HCT116 (cell line): Measurements from ENCODE around the gene ANKRD34C. TPM values are rescaled to one million over a fixed set of nuclear protein-coding genes. Genes with fewer than 3 reads are reported as not detected.

Experiments used
- ATAC-seq: fragments of 200-7000 bp; cut with Tn5 transposase; 2 replicates; pipeline ENCODE4 v1.9.1; 2020; ENCODE audit warnings: mild to moderate bottlenecking, moderate library complexity
- BruUV-seq: library from RNA; stranded (reverse); fragments of 400-500 nt; replicated peaks from 2 replicates; lab custom pipeline; 2021; lab: Mats Ljungman, UMichigan
- CTCF ChIA-PET: fragments of 300-600 bp; sonication (Branson Sonifier 250); formaldehyde crosslinking; loops from one replicate; lab custom pipeline; 2021; ENCODE audit warnings: antibody characterized with exemption; lab: Charles Lee
- POLR2A ChIA-PET: fragments of 300-600, 350-600 bp; sonication (Branson Sonifier 250); formaldehyde crosslinking; loops from one replicate; lab custom pipeline; 2021; ENCODE audit warnings: antibody characterized with exemption; lab: Charles Lee
- RAD21 ChIA-PET, 2 experiments: fragments of 300-600 bp; sonication (Branson Sonifier 250); formaldehyde crosslinking; loops; one replicate each; lab custom pipeline; 2023; ENCODE audit warnings: low total read pairs in 2 of 2; ENCODE audit not compliant: uncharacterized antibody in 2 of 2, unreplicated experiment in 2 of 2, low non-redundant PET in 1 of 2; lab: Charles Lee
- DNase-seq: peaks from one replicate; pipeline ENCODE4 v3.0.0-alpha.2; 2010; ENCODE audit warnings: low read depth, low spot score
- H2AFZ ChIP-seq: fragments of 200-600 bp; shearing (Covaris generic), sonication (generic); 2 replicates; pipeline ENCODE4 v1.6.1; 2017; ENCODE audit warnings: low read depth, mixed run types, mixed read lengths, antibody characterized with exemption, low read length; ENCODE audit not compliant: poor library complexity, severe bottlenecking
- H3K27ac ChIP-seq: 2 replicates; pipeline ENCODE4 v1.5.1; 2012; ENCODE audit warnings: low read depth, low read length
- H3K27me3 ChIP-seq: fragments of 200-600 bp; sonication (generic); 2 replicates; pipeline ENCODE4 v1.6.1; 2016; ENCODE audit warnings: mixed run types, low read length, mixed read lengths; ENCODE audit not compliant: insufficient read depth
- H3K36me3 ChIP-seq, 2 experiments: fragments of 200-500 bp in 1 of 2; fragments of 200-600 bp in 1 of 2; sonication (Bioruptor generic) in 1 of 2; sonication (generic) in 1 of 2; 2 replicates each; pipeline versions ENCODE4 v1.5.1 to v1.6.1; 2014 to 2016; ENCODE audit warnings: low read length in 2 of 2, inconsistent platforms in 1 of 2, mixed read lengths in 1 of 2, mixed run types in 1 of 2; ENCODE audit not compliant: insufficient read depth in 2 of 2, control insufficient read depth in 1 of 2
- H3K4me1 ChIP-seq, 2 experiments: fragments of 200-600 bp in 1 of 2; sonication (generic) in 1 of 2; 2 replicates each; pipeline versions ENCODE4 v1.5.1 to v1.6.1; 2012 to 2017; ENCODE audit warnings: low read length in 2 of 2, inconsistent platforms in 1 of 2, mild to moderate bottlenecking in 1 of 2, mixed read lengths in 1 of 2, mixed run types in 1 of 2, moderate library complexity in 1 of 2; ENCODE audit not compliant: insufficient read depth in 2 of 2, control insufficient read depth in 1 of 2
- H3K4me2 ChIP-seq: fragments of 200-600 bp; sonication (generic); 2 replicates; pipeline ENCODE4 v1.6.1; 2017; ENCODE audit warnings: mixed run types, low read length, mixed read lengths
- H3K4me3 ChIP-seq, 2 experiments: fragments of 200-600 bp in 1 of 2; sonication (generic) in 1 of 2; replicated peaks in 1 of 2; 2 replicates each; pipeline ENCODE4 v1.5.1; 2011 to 2016; ENCODE audit warnings: low read length in 2 of 2, control low read depth in 1 of 2, low read depth in 1 of 2, mild to moderate bottlenecking in 1 of 2, mixed read lengths in 1 of 2, mixed run types in 1 of 2
- H3K79me2 ChIP-seq: fragments of 200-600 bp; sonication (generic); 2 replicates; pipeline ENCODE4 v1.6.1; 2017; ENCODE audit warnings: mild to moderate bottlenecking, mixed run types, low read length, moderate library complexity, mixed read lengths; ENCODE audit not compliant: insufficient read depth
- H3K9ac ChIP-seq: fragments of 200-600 bp; sonication (generic); 2 replicates; pipeline ENCODE4 v1.6.1; 2016; ENCODE audit warnings: low read length, mixed read lengths
- H3K9me2 ChIP-seq: fragments of 200-600 bp; sonication (generic), shearing (Covaris generic); 2 replicates; pipeline ENCODE4 v1.6.1; 2017; ENCODE audit warnings: mixed run types, mild to moderate bottlenecking, moderate library complexity; ENCODE audit not compliant: insufficient read depth
- H3K9me3 ChIP-seq, 2 experiments: fragments of 200-500 bp in 1 of 2; fragments of 200-600 bp in 1 of 2; sonication (Bioruptor generic) in 1 of 2; sonication (generic) in 1 of 2; 2 replicates each; pipeline ENCODE4 v1.6.1; 2014 to 2017; ENCODE audit warnings: low read length in 2 of 2, mixed read lengths in 2 of 2, inconsistent platforms in 1 of 2, low read depth in 1 of 2, mild to moderate bottlenecking in 1 of 2, mixed run types in 1 of 2, moderate library complexity in 1 of 2; ENCODE audit not compliant: control insufficient read depth in 1 of 2, insufficient read depth in 1 of 2
- H4K20me1 ChIP-seq: fragments of 200-600 bp; sonication (generic), shearing (Covaris generic); 2 replicates; pipeline ENCODE4 v1.6.1; 2017; ENCODE audit warnings: mixed run types, mild to moderate bottlenecking, moderate library complexity; ENCODE audit not compliant: insufficient read depth
- CBX3 ChIP-seq: IDR thresholded peaks from 2 replicates; pipeline ENCODE4 v1.6.1; 2012; ENCODE audit warnings: low read depth
- CEBPB ChIP-seq: IDR thresholded peaks from 2 replicates; pipeline ENCODE4 v1.6.1; 2012; ENCODE audit warnings: low read depth
- EGR1 ChIP-seq: IDR thresholded peaks from 2 replicates; pipeline ENCODE4 v1.6.1; 2012; ENCODE audit warnings: low read depth
- ELF1 ChIP-seq: IDR thresholded peaks from 2 replicates; pipeline ENCODE4 v1.6.1; 2012; ENCODE audit warnings: low read depth, borderline replicate concordance
- EZH2 ChIP-seq: fragments of 200-600 bp; sonication (generic); IDR thresholded peaks from 2 replicates; pipeline ENCODE4 v1.6.1; 2017; ENCODE audit warnings: antibody characterized with exemption, mixed run types
- EZH2phosphoT487 ChIP-seq: fragments of 200-600 bp; IDR thresholded peaks from 2 replicates; pipeline ENCODE4 v1.6.1; 2018; ENCODE audit warnings: antibody characterized with exemption, borderline replicate concordance
- FOSL1 ChIP-seq: IDR thresholded peaks from 2 replicates; pipeline ENCODE4 v1.6.1; 2012; ENCODE audit warnings: low read depth
- JUND ChIP-seq: IDR thresholded peaks from 2 replicates; pipeline ENCODE4 v1.6.1; 2012
- POLR2A ChIP-seq: IDR thresholded peaks from 2 replicates; pipeline ENCODE4 v1.7.0; 2011; ENCODE audit warnings: borderline replicate concordance; ENCODE audit not compliant: insufficient read depth, insufficient read length; ENCODE audit errors: extremely low read depth
- POLR2AphosphoS5 ChIP-seq: IDR thresholded peaks from 2 replicates; pipeline ENCODE4 v1.6.1; 2011; ENCODE audit warnings: mild to moderate bottlenecking, low read depth, low read length, moderate library complexity
- RAD21 ChIP-seq: IDR thresholded peaks from 2 replicates; pipeline ENCODE4 v1.6.1; 2012; ENCODE audit warnings: low read depth, mild to moderate bottlenecking
- REST ChIP-seq: IDR thresholded peaks from 2 replicates; pipeline ENCODE4 v1.6.1; 2012; ENCODE audit warnings: low read depth
- SIN3A ChIP-seq: IDR thresholded peaks from 2 replicates; pipeline ENCODE4 v1.6.1; 2012; ENCODE audit warnings: low read depth
- SP1 ChIP-seq: IDR thresholded peaks from 2 replicates; pipeline ENCODE4 v1.6.1; 2012; ENCODE audit warnings: low read depth
- SRF ChIP-seq: IDR thresholded peaks from 2 replicates; pipeline ENCODE4 v1.6.1; 2012; ENCODE audit warnings: low read depth
- TCF7L2 ChIP-seq: IDR thresholded peaks from 2 replicates; pipeline ENCODE4 v1.7.0; 2011; ENCODE audit warnings: borderline replicate concordance, inconsistent platforms; ENCODE audit not compliant: insufficient read depth, insufficient read length; ENCODE audit errors: extremely low read depth
- YY1 ChIP-seq: IDR thresholded peaks from 2 replicates; pipeline ENCODE4 v1.6.1; 2011; ENCODE audit warnings: low read length, low read depth, moderate library complexity, mild to moderate bottlenecking; ENCODE audit not compliant: insufficient replicate concordance; ENCODE audit errors: extremely low read depth
- ZFX ChIP-seq: fragments of 450-650 bp; IDR thresholded peaks from 2 replicates; pipeline ENCODE4 v1.6.1; 2017
- ZNF274 ChIP-seq: fragments of 200-500 bp; sonication (Bioruptor generic); IDR thresholded peaks from 2 replicates; pipeline ENCODE4 v1.6.1; 2014; ENCODE audit warnings: mild to moderate bottlenecking, low read depth, low read length, inconsistent platforms
- intact Hi-C: fragments of 100-400 bp; cut with micrococcal nuclease; formaldehyde crosslinking; loops from 2 replicates; pipeline ENCODE4 v1.10.0; 2022
- total RNA-seq: library from RNA; stranded (reverse); gene quantifications from one replicate; pipeline ENCODE4 v1.2.1, GENCODE V29; 2021; ENCODE audit not compliant: unreplicated experiment
- TF ChIP-seq, protein P1 (sequence below): IDR thresholded peaks from 2 replicates; pipeline ENCODE4 v1.6.1; 2012
- TF ChIP-seq, protein P2 (sequence below): IDR thresholded peaks from 2 replicates; pipeline ENCODE4 v1.6.1; 2012

ANKRD34C gene
- total RNA-seq, 1 experiment from 2014 or later, result not detected

- Histone ChIP-seq H3K36me3 (no peaks in the 10 kb centered on the region), H2AFZ (no peak overlapping the region)
- BruUV-seq, result no TSS peak
- POLR2A ChIA-PET, result no interaction called here
- TF ChIP-seq TCF7L2 (no peak), ZNF274 (no peak)
- TF ChIP-seq, protein P1, sequence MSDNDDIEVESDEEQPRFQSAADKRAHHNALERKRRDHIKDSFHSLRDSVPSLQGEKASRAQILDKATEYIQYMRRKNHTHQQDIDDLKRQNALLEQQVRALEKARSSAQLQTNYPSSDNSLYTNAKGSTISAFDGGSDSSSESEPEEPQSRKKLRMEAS, result no peak
- TF ChIP-seq, all 23 proteins: peak for 0
- H3K4me1 ChIP-seq, result no peaks in the 10 kb centered on the region
- H3K9me3 ChIP-seq, result no peaks in the 10 kb centered on the region
- ChIA-PET CTCF (no interaction called here), RAD21 (no interaction called here)
- no peak for DNase-seq
- ATAC-seq, result no peak
- intact Hi-C loops, result no loop called here
- no peak overlapping the region for H3K27ac ChIP-seq
- H3K9ac ChIP-seq, result no peak overlapping the region
- H3K79me2 ChIP-seq, result no peaks in the 10 kb centered on the region
- no peak overlapping the region for H3K4me3 ChIP-seq
- no peaks in the 10 kb centered on the region for H4K20me1 ChIP-seq
- no peaks in the 10 kb centered on the region for H3K9me2 ChIP-seq
- no peak overlapping the region for H3K4me2 ChIP-seq
- peaks cover 36% of the 10 kb centered on the region for H3K27me3 ChIP-seq
Observed at GRCh38 chr15:79240036-79240435, 42.5 kb upstream of the ANKRD34C start.

- BruUV-seq, result no TSS peak
- Histone ChIP-seq H3K79me2 (no peaks in the 10 kb centered on the region), H3K27ac (no peak overlapping the region), H3K9me3 (no peaks in the 10 kb centered on the region), H3K9ac (no peak overlapping the region), H3K27me3 (peaks cover 19% of the 10 kb centered on the region), H4K20me1 (no peaks in the 10 kb centered on the region), H3K4me2 (no peak overlapping the region), H3K36me3 (no peaks in the 10 kb centered on the region), H2AFZ (no peak overlapping the region), H3K4me3 (no peak overlapping the region), H3K9me2 (no peaks in the 10 kb centered on the region), H3K4me1 (no peaks in the 10 kb centered on the region)
- ChIA-PET CTCF (interaction anchor here (1.4 kb wide), 1 partner anchor 59 kb away, joined by 3 read pairs; no protein-coding TSS in a partner anchor), RAD21 (no interaction called here), POLR2A (interaction anchor here (0.6 kb wide), 1 partner anchor 83 kb away, joined by 3 read pairs; no protein-coding TSS in a partner anchor)
- ATAC-seq (no peak), DNase-seq (no peak)
- intact Hi-C loops, result no loop called here
- TF ChIP-seq JUND, result no peak
- no peak for TF ChIP-seq CEBPB
- no peak for TF ChIP-seq YY1
- TF ChIP-seq RAD21, result no peak
- TF ChIP-seq EZH2, result no peak
- TF ChIP-seq ZFX, result no peak
- TF ChIP-seq FOSL1, result no peak
- TF ChIP-seq REST, result no peak
- TF ChIP-seq ELF1, result no peak
- TF ChIP-seq SRF, result no peak
- no peak for TF ChIP-seq POLR2AphosphoS5
- no peak for TF ChIP-seq EZH2phosphoT487
- no peak for TF ChIP-seq SP1
- no peak for TF ChIP-seq CBX3
- no peak for TF ChIP-seq EGR1
- no peak for TF ChIP-seq POLR2A
- TF ChIP-seq, protein P2, sequence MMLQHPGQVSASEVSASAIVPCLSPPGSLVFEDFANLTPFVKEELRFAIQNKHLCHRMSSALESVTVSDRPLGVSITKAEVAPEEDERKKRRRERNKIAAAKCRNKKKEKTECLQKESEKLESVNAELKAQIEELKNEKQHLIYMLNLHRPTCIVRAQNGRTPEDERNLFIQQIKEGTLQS, result no peak
- TF ChIP-seq ZNF274, result no peak
- no peak for TF ChIP-seq SIN3A
Observed at GRCh38 chr15:79243723-79244122, 38.8 kb upstream of the ANKRD34C start.
